Measurements from ENCODE around the gene C2orf74. TPM values are rescaled to one million over a fixed set of nuclear protein-coding genes. Genes with fewer than 3 reads are reported as not detected.
"Not testable (repeated sequence)": the region's sequence is repeated elsewhere in the genome, so short reads cannot be mapped to it uniquely, and the experiment has no call there.

The C2orf74 gene
- polyA plus RNA-seq, 5 donors = 12.1 to 28.1 (median 17.9) TPM

- no peak for DNase-seq
Measured at GRCh38 chr2:61167579-61167978, 5.6 kb downstream of the C2orf74 start.

DNA sequence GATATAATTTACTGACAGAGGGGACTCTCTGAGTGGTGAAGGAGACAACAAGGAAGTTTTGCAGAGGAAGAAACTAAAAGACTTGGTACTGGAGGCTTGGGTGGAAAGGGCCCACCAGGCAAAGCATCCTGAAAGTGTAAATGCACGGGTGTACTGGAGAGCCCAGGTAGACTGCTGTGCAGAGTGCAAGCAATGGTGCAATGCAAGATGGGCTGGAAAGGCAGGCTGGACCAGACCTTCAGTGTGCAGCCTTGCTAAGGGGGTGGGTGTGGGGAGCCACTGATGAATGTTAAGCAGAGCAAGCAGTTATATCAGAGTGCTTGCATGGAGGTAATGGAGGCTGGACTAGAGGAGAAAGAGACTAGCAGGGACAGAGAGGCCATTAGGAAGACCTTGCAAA lies 10.7 kb downstream of the C2orf74 start:
- DNase-seq = no peak

DNA sequence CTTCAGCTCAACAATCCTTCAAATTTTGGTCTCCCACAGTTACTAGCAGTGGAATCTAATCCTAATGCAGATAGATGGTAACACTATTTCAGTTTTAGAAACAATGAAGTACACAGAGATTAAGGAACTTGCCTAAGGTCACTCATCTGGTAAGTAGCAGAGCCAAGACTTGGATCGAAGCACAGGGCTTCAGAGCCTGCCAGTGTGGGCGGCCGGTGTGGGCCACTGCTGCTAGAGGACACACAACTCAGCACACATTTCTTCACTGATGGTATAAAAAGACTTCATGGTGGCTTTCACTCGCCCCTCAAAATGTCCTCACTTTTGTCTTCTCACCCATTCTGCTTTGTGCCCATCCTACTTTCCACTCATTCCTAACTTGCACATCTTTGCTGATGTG lies 11.1 kb downstream of the C2orf74 start:
- no peak for DNase-seq

DNA sequence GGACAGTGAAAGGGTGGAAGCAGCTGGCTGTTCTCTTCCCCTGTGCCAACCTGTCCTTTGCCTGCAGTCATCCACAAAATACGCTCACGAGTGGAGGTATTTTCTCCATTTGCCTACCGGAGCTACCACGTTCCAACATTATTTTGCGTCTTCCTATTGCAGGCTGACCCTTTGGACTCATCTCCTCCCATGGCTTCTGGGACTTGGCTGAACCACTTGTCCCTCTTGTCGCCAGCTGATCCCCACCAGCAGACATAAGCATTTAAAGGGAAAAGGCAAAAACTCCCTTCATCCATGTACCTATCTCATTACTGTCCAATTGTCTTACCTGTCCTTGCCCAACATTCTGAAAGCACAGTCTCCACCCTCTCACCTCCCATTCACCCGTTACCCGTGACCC lies 13.0 kb downstream of the C2orf74 start:
- DNase-seq = no peak

- peak; percentile 93 to 94 for DNase-seq
Measured at GRCh38 chr2:61176755-61177726, 15.1 kb downstream of the C2orf74 start.

DNA sequence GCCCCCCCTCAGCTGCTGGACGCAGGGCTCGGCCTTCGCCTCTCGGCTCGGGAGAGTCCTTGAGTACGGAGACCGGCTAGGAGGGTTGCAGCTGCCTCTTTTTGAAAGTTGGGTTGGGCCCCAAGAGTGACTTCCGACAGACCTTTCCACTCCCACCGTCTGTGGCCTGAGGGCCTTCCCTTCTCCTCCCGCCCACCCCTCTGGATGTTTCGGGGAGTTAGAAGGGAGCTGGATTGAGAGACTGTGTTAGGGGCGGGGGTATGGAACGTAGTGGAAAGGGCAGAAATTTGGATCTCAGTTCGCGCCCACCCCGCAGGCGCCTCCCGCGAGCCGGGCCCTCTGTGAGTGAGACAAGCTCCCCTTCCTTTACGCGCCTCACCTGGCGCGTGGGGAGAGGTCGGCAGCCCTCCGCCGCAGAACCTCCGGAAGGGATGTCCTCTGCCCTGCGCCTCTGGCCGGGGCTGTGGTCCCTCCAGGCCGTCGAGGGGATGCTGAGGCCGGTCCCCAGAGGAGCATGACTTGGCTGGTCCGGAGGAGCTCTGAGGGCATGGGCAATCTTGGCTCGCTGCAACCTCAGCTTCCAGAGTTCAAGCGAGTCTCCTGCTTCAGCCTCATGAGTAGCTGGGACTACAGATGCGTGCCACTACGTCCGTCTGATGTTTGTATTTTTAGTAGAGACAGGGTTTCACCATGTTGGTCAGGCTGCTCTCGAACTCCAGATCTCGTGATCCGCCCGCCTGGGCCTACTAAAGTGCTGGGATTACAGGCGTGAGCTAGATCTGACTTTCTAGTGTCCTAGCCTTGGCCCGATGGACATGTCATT lies 15.9 kb downstream of the C2orf74 start:
- peak; percentile 26 to 38 for DNase-seq

DNA sequence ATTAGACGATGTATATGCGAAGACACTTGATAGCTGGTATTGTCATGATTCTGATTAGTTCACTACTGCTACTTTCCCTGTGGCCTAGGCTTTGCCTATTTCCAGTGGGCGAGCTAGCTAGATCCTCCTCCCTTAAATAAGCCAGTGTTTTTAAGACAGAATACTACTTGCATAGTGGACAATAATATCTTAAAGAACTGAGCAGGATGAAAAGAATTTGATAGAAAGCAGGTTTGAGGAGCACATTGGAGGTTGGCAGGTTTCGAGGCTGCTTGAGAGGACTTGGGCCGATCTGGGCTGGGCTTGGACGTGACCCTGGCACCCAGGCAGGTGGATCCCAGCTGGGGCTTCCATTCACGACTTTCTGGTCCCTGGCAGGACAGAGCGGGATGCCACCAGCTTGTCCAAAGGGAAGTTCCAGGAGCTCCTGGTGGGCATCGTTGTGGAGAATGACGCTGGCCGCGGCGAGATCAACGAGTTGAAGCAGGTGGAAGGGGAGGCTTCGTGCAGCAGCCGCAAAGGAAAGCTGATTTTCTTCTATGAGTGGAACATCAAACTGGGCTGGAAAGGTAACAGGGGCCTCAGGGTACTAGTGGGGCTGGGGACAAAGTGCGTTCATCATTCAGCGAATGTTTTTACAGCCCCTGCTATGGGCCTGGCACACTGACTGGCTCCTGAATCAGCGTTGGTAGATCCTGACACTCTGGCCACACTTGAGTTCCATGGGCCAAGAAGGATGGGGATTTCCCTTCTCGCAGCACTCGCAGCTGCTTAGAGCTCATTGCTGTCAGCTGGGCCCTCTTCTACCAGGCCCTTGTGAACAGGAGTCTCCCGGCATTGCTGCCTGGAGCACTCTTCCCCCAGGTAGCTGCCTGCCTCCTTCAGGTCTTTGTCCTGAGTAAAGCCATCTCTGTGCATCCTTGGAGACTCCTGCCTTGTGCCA lies 16.9 kb downstream of the C2orf74 start:
- DNase-seq = no peak

- DNase-seq = peak; percentile 67 to 73
Measured at GRCh38 chr2:61179701-61180639, 18.0 kb downstream of the C2orf74 start.

DNA sequence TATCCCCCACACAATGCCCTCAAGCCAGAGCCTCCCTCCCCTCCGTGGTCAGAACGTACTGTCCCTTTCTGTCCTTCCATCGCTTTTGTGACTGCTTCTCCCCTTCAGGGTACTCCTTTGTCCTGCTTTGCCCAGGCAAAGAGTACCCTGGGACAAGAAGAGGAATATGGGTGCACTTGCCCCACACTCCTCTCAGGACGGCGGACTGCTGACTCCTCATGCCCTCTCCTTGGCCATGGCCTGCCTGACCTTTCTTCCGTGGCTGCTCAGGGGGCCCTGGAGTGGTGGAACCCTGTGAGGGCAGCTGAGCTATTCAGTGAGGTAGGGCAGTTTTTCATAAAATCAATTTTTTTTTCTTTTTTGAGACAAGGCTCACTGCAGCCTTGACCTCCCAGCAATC lies 18.7 kb downstream of the C2orf74 start:
- DNase-seq = no peak

DNA sequence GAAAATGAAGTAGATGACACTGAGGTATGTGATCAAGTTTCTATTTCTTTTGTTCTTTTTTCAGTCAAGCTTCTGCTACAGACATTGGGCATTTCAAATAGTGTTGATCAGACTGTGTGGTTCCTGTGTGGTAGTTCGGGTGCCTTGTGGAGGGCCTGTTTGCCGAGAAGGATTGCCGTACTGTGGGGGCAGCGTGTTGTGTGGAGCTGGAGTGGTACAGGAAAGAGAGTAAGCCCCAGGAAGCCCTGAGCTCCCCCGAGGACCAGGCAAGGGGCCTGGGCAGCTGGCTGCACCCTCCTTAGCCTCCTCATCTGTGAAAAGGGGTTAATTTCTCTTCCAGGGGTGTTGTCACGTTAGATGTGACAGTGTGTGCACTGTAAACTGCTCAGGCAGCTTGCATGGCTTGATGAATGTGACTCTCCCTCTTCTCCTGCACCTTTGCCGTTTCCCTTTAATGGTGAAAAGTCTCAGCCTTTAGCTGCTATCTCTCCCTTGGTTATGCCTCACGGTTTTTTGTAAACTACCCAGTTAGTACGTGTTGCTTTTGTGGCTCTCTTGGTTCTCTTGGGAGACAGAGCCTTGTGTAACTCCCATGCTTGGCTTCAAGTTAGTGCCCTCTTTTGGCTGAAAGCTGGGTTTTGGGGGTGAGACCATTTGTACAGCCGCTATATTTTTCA lies 19.5 kb downstream of the C2orf74 start:
- no peak for DNase-seq

GRCh38 chr2:61182059-61182383 lies 20.0 kb downstream of the C2orf74 start:
- no peak for DNase-seq

GRCh38 chr2:61183795-61184194 lies 21.8 kb downstream of the C2orf74 start:
- DNase-seq = no peak

GRCh38 chr2:61184263-61184662 lies 22.3 kb downstream of the C2orf74 start:
- DNase-seq = no peak

GRCh38 chr2:61185231-61185728 lies 23.3 kb downstream of the C2orf74 start:
- DNase-seq = no peak

DNA sequence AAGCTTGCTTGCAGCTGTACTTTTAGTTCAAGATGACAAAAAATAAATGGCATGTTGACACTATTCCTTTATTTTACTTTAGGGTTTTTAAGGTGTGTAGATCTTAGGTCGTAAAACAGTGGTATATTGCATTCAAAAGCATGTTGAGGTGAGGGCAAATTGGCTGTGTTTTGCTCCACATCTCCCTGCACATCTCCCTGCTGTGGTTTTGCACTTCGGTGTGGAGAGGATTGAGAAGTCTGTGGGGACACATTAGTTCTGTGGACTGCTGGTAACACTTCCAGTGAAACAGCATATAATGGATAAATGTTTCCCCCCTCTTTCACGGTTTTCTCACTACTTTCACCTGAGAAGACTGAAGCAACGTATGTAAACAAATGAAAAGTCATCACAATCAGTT lies 25.1 kb downstream of the C2orf74 start:
- no peak for DNase-seq

DNA sequence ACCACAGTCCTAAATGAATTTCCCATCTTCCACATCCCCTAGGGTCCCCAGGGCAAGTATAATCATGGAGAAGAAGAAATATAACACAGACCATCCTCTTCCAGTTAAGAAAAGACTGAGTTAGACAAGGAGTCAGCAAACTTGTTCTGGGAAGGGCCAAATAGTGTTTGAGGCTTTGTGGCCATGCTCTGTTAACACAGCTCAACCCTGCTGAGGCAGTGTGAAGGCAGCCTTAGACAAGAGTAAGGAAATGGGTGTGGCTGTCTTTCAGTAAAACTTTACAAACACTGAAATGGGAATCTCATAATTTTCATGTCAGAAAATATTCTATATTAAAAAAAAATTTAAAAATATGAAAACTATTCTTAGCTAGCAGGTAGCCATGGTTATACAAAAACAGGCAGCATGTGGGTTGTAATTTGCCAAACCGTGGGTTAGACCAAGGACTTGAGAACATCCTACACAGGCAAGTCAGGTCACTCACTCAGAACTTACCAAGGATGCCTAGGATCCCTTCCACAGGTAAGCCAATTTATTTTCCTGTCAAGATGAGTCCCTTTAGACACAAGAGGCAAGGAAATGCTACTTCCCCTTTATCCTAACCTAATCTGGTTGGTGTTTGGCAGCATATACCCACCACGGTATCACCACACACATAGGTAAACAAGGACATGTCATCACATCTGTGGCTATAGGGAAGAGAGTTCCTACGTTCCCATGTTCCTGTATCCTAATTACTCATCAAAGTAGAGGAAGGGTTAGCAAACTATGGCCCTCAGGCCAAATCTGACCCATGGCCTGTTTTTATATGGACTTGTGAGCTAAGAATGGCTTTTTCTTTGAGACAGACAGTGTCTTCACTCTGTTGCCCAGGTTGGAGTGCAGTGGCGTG lies 31.9 kb downstream of the C2orf74 start:
- DNase-seq = no peak

DNA sequence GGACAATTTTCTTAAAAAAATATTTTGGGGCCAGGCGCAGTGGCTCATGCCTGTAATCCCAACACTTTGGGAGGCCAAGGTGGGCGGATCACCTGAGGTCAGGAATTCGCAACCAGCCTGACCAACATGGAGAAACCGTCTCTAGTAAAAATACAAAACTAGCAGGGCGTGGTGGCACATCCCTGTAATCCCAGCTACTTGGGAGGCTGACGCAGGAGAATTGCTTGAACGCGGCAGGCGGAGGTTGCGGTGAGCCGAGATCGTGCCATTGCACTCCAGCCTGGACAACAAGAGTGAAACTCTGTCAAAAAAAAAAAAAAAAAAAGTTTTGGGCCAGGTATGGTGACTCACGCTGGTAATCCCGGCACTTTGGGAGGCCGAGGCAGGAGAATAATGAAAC lies 32.7 kb downstream of the C2orf74 start:
- DNase-seq = not testable (repeated sequence)

- DNase-seq = no peak
Measured at GRCh38 chr2:61196671-61197070, 34.7 kb downstream of the C2orf74 start.

DNA sequence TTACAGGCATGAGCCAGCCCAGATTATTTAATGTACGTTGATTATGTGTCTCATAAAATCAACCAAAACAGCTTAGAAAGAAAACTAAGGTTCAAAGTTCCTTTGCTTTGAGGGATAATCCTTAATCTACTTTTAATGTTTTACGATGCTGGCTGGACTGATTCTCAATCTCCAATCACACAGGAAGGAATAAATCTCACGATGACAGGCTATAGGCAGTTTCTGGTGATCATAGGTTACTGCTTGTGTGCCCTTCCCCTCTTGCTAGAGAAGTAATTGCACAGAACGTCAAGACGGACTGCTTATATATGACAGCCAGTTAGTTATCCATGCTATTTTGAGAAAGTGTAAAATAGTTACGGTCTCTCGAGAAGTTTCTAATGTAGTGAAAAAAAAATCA lies 43.1 kb downstream of the C2orf74 start:
- DNase-seq = no peak

All from right lung (tissue), 5 donors.